Measurements from ENCODE around the gene TXNL4B.

Gene TXNL4B

DNA sequence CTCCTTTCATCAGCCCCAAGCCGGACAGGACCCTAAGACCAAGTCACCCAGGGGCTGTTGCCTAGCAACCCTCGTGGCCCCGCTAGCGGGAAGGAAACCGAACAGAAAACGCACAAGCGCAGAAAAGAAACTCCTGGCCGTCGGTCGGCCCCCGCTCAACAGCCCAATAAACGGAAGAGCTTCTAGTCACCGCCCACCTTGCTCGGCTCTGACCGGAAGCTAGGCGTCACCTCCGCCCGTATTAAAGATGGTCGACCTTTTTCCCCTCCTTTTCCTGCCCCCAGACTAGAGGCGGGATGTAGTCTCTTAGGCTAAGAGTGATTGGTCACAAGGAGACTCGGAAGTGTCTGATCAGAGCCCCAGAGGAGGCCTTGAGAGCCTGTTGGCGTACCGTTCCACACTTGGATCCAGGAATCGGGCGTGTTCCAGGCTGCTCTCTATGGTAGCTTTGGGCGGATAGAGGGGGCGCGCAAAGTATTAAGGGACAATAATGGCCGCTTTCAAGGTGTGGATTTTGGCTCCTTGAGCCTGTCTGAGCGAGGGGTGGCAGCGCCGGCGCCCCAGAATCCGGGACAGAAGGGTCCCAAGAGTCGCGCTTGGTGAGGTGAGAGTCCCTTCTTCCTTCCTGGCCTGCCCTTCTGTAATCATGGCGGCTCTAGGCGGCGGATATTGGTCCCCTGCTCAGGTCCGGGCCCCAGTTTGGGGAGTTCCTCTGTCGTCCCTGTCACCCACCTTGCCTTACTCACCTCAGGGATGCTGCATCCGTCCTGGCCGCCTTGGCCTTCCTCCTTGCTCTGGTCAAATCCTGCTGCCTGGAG, at the start of gene TXNL4B, which contains the start of gene DHX38:
TXNL4B (minus strand) TSS at position 173 of the 818 bp plus-strand sequence. CDS start 2,871 bp downstream, outside the sequence.
DHX38 (plus strand) TSS at position 400 of the 818 bp plus-strand sequence. CDS start 2,311 bp downstream, outside the sequence.
- peak; percentile 98 for DNase-seq

DNA sequence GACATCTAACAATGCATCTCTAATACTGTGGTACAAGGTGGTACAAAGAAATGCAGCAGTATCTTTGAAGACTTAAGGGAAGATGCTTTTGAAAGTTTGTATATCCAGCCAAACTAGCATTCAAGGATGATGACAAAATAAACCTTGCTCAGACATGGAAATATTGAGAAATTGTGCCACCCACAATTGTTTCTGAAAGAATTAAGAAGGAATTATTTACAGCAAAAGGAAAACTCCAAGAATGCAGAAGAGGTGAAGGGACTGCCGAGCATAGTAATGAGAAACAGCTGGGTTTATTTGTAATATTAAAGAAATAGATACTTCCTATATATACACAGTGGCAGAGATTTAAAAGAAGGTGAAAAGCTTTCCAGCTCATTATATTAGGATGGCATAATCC, 49.1 kb upstream of the TXNL4B start:
- no peak for DNase-seq

DNA sequence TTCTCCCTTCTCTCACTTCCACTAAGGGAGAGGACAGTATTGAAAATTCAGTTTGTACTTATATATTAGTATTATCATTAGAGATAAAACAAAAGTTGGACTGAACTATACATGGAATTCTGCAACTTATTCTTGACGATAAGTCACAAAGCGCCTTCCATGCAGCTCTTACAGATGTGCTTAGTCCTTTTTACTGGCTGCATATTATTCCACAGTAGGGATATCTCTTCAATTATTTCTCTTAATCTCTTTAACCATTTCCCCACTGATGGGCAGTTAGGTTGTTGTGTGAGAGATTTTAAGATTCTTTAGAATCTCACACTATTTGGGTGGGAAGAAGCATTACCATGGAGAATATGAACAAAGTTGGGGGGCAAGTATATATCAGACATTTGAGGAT, 46.5 kb upstream of the TXNL4B start:
- DNase-seq, result no peak

DNA sequence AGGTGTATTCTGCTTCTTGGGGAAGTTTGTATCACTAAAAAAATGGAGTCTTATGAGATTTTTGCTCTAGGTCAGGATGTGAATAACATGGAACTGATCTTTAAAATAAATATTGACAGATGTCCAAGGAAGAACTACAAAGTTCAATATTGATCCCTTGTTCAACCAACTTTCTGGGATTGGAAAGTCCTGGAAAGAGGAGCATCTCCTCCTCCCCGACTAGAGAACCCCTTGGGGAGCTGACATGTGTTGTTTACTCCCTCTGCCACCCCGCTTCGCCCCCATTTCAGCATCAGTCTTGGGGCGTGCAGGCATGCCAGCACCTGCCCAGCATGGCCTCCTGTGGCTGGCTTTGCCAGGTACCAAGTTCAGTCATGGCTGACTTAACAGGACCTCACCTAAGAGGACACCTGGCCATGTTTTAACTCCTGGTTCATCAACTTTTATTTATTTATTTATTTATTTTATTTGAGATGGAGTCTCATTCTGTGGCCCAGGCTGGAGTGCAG, 44.7 kb upstream of the TXNL4B start:
- DNase-seq, result no peak

DNA sequence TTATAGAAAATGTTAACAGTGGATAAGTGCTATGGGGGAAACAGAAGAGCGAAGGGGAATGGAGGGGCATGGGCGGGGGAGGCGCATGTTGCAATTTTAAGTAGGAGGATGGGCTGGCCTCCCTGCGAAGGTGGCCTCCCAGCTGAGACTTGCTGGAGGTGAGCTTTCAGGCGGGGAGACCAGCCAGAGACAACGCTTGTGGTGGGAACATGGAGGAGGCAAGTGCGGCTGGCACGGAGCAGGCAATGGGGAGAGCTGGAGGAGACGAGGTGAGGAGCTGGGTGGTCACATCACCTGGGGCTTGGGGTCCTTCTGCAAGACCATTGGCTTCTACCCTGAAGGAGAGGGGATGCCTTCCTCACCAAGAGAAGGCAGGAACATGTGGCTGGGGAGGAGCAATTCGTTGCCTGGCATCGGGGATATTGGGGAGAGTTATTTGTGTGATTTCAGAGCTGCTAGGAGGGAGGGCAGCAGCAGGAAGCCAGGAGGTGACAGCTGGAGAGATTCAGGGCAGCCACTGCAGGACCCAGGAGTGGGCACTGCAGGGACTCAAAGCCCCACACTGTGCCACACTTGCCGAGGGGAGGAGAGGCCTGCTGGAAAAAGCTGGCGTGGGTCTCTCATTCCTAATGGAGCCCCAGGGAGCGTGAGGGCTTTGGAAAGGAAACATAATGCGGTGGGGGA, 44.1 kb upstream of the TXNL4B start:
- no peak for DNase-seq

DNA sequence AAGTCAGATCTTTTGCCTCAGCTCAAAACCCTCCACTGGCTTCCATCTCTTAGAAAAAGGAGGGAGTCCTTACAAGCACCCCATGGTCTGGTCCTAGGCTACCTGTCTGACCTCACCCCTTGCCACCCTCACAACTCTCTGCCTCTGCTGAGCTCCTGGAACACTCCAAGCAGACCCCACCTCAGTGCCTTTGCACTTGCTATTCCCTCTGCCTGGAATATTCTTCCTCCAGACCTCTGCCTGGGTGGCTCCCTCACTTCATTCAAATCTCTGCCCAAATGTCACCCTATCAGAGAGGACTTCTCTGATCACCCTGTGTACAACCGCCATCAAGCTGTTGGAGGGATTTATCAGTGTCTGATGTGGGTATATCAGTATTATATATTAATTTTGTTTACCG, 41.1 kb upstream of the TXNL4B start:
- DNase-seq, result no peak

DNA sequence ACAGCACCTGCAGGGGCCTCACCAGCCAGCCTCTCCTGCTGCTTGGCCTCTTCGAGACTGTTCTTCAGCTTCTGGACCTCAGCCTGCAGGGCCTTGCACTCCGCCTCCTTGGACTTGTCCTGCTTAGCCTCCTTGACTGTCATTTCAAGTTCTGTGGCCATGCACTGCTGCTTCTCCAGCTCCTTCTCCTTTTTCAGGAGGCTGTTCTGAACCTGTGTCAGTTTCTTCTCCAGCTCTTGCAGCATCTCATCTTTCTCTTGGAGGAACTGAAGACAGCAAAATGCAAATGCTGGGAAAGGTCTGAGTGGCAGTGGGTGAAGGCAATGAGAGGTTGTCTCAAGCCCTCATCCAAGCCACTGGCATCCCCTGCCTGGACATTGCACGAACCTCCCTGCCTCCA, 39.3 kb upstream of the TXNL4B start:
- DNase-seq, result no peak

DNA sequence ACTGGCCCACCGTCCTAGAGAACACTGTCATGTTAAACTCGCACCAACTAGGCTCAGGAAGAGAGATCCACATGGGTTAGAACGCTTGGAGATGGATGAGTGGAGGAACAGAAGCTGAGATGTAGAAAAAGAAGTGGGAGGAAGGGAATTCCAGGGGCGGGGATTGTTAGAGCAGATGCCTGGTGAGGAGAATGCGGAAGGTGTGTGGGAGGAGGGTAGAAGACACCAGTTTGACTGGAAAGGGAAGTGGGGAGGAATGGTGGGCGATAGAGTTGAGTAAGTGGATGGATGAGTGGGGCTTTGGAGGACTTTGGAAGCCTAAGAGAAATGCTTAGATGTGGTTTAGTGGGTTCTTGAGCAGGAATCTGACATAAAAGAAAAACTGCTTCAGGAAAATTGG, 37.6 kb upstream of the TXNL4B start:
- DNase-seq, result no peak

DNA sequence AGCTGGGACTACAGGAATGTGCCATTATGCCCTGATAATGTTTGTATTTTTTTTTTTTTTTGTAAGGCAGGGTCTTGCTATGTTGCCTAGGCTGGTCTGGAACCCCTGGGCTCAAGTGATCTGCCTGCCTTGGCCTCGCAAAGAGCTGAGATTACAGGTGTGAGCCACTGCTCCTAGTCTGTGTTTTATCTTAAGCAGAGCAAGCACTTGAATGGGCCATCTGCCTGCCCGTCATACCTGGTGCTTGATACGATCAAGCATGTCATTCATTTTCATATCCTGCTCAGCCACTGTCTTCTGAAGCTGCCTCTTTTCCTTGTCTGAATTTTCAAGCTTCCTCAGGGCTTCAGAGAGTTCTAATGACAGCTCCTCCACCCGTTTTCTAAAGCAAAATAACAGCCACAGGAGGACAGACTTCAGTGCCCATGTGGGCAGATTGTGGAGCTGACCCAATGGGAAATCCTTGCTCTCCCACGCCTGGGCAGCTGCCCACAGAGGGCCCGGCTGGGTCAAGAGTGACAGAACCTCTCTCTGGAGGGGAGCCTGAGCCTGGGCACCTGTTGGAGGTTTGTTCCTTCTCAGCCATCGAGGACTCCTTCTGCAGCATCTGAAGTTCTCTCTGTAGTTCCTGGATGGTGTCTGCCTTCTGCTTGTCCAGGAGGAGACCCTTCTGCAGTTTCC, 36.7 kb upstream of the TXNL4B start:
- no peak for DNase-seq

DNA sequence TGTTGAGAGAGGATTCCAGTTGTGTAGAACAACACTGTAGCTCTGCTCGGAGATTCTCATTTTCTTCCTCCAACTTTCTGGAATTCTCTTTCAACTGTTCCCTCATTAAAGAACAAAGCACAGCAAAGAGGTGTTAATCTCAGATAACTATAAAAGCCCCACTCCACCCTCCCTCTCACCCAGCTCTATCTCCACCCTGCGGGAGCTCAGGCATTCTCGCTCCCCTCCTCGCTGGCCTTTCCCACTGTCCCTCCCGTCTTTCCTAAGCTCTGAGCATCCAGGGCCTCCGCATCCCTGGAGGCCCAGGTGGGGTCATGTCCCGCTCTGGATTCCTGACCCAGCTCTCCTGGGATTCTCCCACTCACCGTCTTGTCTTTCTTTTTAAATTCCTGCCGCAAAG, 35.3 kb upstream of the TXNL4B start:
- DNase-seq, result no peak

DNA sequence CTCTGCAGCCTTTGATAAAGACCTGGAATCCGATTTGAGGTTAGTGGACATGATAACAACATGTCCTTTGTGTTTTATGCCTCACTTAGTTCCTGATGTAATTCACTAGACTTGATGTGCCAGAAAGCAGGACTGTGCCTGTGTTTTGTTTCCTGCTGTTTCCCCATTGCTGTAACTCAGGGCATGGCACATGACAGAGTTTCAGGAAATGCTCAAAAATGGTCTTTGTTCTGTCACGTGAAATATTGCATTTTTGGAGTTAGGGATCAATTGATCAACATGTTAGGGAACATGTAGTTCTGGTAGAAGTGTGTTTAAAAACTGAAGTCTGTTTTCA, 33.0 kb upstream of the TXNL4B start:
- no peak for DNase-seq

DNA sequence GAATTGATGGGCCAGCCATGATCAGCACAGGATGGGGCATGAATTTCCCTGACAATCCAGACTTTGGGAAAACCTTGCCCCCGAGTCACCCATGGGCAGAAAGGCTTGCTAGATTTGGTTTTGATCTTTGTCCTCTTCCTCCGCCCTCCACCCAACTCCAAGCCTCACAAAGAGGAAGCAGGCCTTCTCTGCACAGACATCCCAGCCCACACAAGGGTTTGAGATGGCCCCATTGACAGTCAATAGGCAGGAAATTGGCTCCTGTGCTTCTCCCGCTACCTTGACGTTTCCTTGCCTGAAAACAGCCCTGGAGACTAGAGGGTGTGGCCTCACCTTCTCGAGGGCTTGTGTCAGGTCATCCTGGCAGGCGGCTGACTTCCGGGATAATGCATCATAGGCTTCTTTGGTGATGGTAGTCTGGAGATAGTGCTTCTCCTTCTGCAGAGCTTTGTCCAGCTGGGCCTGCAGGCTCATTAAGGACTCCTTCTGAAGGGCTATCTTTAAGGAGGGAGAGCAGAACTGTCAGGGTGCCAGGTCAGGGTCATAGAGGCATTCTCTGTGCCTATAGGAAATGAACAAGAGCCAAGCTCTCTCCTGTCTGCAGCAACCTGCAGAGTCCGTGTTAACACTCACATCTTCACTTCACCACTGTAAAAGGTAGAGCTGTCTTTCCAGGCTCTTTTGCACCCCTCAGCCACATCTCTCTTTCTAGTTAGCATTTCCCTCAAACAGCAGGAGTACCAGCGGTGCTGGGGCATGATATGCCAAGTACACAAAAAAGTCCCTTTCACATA, 32.4 kb upstream of the TXNL4B start:
- no peak for DNase-seq

DNA sequence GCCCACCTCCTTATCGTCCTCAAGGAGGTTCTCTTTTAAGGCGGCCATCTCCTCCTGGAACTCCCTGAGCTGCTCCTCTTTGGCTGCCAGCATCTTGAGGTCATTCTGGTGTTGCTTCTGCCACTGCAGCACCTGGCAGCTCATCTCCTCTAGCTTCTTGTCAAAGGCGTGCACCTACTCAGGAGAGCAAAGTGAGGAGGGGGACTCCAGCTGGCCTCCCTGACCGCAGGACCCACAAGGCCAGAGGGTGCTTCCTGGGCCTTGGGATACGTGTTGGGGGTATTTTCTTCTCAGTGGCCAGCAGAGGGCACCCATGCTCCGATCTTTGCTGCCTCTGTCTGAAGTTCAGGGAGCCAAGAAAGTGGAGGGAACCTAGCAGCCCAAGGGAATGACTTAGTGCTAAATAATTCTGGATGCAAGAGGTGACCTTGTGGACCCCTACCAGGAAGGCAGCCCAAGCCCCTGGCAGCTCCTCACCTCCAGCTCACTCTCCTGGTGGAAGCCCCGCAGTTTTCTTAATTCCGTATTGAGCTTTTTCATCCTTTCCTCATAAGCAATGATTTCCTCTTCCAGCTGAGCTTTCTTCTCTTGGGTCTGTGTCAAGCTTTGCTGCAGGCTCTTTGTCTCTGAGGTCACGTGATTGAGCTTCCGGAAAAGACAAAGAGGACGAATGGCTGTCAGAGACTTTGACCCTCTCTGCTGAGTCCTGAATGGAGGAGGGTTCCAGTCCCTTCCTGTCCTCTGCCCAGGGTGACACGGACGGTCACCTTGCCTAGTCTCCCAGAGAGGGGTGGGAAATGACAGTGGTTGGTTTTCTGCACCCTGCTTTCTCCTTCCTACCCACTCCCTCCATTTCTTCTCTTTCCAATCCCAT, 31.6 kb upstream of the TXNL4B start:
- peak; percentile 73 for DNase-seq

DNA sequence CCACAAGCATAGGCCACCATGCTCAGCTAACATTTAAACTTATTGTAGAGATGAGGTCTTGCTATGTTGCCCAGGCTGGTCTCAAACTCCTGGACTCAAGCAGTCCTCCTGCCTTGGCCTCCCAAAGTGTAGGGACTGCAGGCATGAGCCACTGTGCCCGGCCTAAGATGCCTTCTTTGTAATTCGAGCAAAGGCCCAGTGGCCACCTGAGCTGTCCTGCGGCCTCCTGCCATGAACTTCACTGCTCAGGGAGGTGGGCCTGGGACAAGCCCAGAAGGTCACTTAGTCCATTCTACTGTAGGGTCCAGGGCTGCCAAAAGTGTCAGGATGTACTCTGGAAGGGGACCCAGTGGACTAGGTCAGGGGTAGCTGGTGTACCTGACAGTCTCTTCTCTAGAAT, 30.7 kb upstream of the TXNL4B start:
- no peak for DNase-seq

DNA sequence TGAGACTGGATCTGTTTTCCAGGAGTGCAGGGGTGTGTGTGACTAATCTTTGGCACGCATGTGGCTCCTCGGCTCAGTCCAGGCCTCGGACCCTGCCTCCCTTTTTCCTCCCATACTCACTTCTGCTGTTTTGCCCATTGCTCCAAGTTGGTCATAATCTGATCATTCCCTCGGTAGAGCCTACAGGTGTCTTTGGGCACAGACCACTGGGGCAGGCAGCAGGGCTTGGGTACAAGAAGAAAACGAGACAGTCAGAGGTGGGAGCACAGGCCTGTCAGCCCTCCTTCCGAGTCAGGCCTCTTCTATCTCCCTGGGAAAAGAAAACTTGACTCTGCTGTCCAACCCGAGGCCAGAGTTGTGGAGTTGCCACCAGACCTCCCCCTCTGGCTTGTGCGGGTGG, 30.0 kb upstream of the TXNL4B start:
- DNase-seq, result no peak

DNA sequence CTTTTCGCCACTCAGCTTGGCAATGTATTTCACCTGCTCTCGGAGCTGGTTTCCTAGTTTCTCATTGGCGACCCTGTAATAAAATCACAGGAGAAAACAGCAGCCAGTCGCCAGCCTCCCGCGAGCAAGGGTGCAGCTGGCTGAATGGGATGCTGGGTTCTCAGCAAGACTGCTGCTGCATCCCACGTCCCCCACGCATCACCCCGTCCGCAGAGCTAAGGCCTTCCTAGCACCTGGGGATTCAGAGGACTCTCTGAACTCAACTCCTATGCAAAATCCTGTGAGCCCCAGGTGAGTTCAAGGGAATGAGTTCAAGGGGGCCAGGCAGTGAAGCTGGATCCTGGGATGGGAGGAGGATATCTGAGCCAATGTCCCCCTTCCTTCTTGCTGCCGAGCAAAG, 29.5 kb upstream of the TXNL4B start:
- no peak for DNase-seq

DNA sequence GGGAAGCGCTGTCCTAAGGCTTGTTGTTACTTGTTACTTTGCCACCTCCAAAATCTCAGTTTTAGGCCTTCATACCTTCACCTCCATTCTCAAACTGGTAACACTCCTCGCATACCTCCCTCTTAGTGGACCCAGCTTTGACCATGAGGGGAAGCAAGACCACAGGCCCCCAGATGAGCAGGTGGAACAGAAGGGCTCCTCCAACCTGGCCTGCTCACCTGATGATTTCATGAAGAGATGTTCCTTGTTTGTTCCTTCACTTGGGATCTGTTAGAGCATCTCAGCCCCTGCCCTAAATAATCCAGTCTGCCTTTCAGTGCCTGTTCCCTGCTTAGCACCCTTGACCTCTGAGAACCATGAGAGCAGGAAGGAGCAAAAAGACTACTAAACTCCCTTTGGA, 28.9 kb upstream of the TXNL4B start:
- no peak for DNase-seq

DNA sequence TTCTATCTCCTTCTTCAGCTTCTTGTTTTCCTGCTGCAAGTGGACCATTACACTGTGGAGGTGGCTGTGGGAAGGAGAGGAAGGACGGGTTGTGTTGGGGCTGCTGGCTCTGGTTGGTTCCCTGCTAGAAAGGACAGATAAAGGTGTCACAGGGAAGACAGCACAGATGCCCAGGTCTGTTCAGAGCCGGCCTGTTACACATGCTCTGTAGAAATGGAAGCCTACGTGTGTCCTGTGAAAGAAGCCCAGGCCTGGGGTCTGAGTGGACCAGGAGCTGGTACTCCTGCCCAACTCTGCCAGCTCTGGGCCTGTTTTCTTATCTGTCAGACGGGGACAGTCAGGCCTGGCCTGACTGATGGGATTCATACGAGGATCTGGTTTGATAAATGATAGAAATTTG, 26.6 kb upstream of the TXNL4B start:
- no peak for DNase-seq

DNA sequence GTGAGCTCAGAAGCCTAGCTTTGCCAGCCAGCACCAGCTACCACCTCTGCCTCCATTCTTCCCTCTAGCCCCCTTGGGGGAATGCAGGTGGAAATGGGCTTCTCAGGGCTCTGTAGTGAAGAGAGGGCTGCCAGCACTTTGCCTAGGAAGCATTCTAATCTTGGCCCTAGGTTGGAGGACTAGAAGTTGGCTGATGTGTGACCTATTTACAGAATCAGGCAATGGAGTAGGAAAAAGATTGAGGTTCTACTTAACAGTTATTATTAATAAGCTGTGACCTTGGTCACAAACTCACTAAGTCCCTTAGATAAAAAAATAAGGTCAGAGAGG, 20.2 kb upstream of the TXNL4B start:
- DNase-seq, result no peak

DNA sequence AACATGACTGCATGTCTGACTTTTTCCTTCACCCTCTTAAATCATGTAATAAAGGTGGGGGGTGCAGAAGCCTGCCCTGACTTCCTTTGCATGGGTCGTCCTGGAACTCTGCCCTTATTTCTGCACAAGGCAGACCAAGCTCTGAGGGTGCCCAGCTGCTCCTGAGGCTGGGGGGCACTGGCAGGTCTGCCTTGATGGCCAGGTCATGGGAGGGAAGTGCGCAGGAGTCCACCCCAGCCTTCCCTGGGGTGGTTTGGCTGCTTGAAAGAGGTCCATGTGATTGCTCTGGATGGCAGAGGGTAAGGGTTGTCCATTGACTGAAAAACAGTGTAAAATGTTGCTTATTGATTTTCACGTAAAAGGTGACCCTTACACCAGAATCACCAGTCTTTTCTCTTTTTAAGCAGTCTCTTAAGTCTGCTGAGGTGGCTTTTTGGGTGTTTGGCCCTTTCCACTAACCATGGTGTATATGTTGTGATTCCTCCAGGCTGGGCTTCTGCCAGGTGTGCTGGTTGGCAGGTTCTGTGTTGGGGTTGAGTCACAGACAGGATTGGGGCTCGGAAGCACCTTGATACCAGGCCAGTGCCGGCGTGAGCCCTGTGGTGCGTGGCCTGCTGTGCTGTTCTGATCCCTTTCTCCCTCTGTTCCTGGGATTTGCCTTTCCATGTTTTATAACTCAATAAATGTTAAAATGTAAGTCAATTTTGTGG, 19.6 kb upstream of the TXNL4B start:
- DNase-seq, result no peak

DNA sequence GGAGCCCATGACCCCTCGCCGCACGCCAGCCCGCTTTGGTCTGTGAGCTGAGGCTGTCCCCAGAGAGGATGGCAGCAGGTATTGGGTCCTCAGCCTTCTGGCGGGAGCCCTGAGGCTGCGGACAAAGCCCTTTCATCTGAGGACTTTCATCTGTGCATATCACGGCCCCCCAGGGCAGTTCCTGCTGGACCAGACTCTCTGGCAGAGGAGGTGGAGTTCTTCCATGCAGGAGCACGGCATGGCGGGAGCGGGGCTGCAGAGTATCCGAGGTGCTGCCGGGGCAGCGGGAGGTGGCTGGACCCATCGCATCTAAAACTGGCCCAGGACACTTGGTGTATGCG, 19.0 kb upstream of the TXNL4B start:
- DNase-seq, result no peak

Measured in activated CD4-positive, alpha-beta T cell treated with anti-CD3 and anti-CD28 coated beads, Interleukin-10, Interleukin-2, amounts not matched to agents 100 ng/mL and 50 ng/mL, durations not matched to agents 16 hours and 8 hours (primary cell).